Spleen (tissue), 11 donors: ENCODE measurements around the gene CYTH4. TPM values are rescaled to one million over a fixed set of nuclear protein-coding genes. Genes with fewer than 3 reads are reported as not detected.

Source experiments
- DNase-seq: peaks from one replicate; pipeline ENCODE4 v3.0.0-alpha.2; 2020
- H3K27ac ChIP-seq, 8 donors: fragments of 200-600 bp; sonication (generic) in 7 of 8; 1 replicate in 4 of 8; 2 replicates in 4 of 8; pipeline versions ENCODE4 v1.5.0 to v1.8.0; 2016 to 2021; ENCODE audit warnings: inconsistent platforms in 4 of 8, mild to moderate bottlenecking in 4 of 8, moderate library complexity in 1 of 8
- H3K27me3 ChIP-seq, 7 donors: fragments of 200-600 bp; sonication (generic) in 6 of 7; replicated peaks in 1 of 7; 1 replicate in 4 of 7; 2 replicates in 3 of 7; pipeline versions ENCODE4 v1.5.0 to v1.8.0; 2016 to 2021; ENCODE audit warnings: inconsistent platforms in 3 of 7, mild to moderate bottlenecking in 1 of 7
- H3K36me3 ChIP-seq, 6 donors: fragments of 200-600 bp; sonication (generic) in 5 of 6; 1 replicate in 4 of 6; 2 replicates in 2 of 6; pipeline versions ENCODE4 v1.5.0 to v1.8.0; 2016 to 2021; ENCODE audit warnings: inconsistent platforms in 2 of 6
- H3K4me1 ChIP-seq, 6 donors: fragments of 200-600 bp; sonication (generic) in 5 of 6; 1 replicate in 3 of 6; 2 replicates in 3 of 6; pipeline versions ENCODE4 v1.5.0 to v1.8.0; 2016 to 2021; ENCODE audit warnings: inconsistent platforms in 3 of 6
- H3K4me3 ChIP-seq, 8 donors: fragments of 200-600 bp; sonication (generic) in 7 of 8; 1 replicate in 4 of 8; 2 replicates in 4 of 8; pipeline versions ENCODE4 v1.5.0 to v1.8.0; 2016 to 2021; ENCODE audit warnings: inconsistent platforms in 4 of 8, mild to moderate bottlenecking in 4 of 8, moderate library complexity in 2 of 8
- H3K9me3 ChIP-seq, 8 donors: fragments of 200-600 bp; sonication (generic) in 7 of 8; 1 replicate in 4 of 8; 2 replicates in 4 of 8; pipeline versions ENCODE4 v1.5.0 to v1.8.0; 2016 to 2021; ENCODE audit warnings: inconsistent platforms in 4 of 8
- CTCF ChIP-seq, 11 experiments: fragments of 200-600 bp in 7 of 11; fragments of 450-650 bp in 4 of 11; sonication (generic) in 4 of 11; IDR thresholded peaks in 8 of 11; conservative IDR thresholded peaks in 3 of 11; 1 replicate in 7 of 11; 2 replicates in 4 of 11; pipeline versions ENCODE4 v1.4.0 to v1.8.0; 2016 to 2021; ENCODE audit warnings: antibody characterized with exemption in 11 of 11, inconsistent platforms in 4 of 11, mild to moderate bottlenecking in 1 of 11
- POLR2A ChIP-seq, 3 donors: fragments of 450-650 bp; IDR thresholded peaks; one replicate each; pipeline ENCODE4 v1.5.1; 2017; ENCODE audit warnings: antibody characterized with exemption in 3 of 3, mild to moderate bottlenecking in 1 of 3
- POLR2AphosphoS5 ChIP-seq, 3 donors: sonication (generic); formaldehyde crosslinking; IDR thresholded peaks; one replicate each; pipeline ENCODE4 v1.5.1; 2017; ENCODE audit warnings: antibody characterized with exemption in 3 of 3
- WGBS, 5 donors: extraction: QIAGEN DNeasy Blood & Tissue Kit in 3 of 5; methylation state at CpG; one replicate each; pipeline versions ENCODE4 v1.1.5 to v1.1.7; 2013 to 2018; 5-methylcytosine and 5-hydroxymethylcytosine counted together
- intact Hi-C: fragments of 100-400 bp; cut with DNase I; formaldehyde crosslinking; loops from one replicate; pipeline ENCODE4 v1.15.0; 2023; ENCODE audit warnings: low total_unique reads
- polyA plus RNA-seq, 3 donors: library from polyadenylated mRNA; stranded (reverse); fragments of 200-250 nt; gene quantifications; one replicate each; pipeline ENCODE4 v1.2.1, GENCODE V29; 2013
- total RNA-seq, 7 donors: library from RNA; depleted of rRNA in 3 of 7; stranded (reverse); fragments of >200 nt in 3 of 7; fragmentation: NEBNext Ultra II Directional in 4 of 7; extraction: Animal tissue kit (Norgen Biotek cat#: 25700) in 4 of 7; gene quantifications; one replicate each; pipeline versions ENCODE4 v1.1.0 to v1.2.1, GENCODE V29; 2016 to 2021
- donor health status: healthy with polysubstance abuse.
- donor health status: DM: no; HTN: no; CAD: no; lungs with moderate emphysema.
- donor health status: DM: no; HTN: no; CAD: no.
- donor health status: Bipolar disorder and iron deficiency.
- donor health status: healthy.
- donor health status: DM: no; HTN: no; CAD: no.
- donor health status: DM: yes; HTN: yes; CAD: no.

The CYTH4 gene
- total and polyA plus RNA-seq, 10 donors, result 35.3 to 238 (median 104) TPM

- H3K27ac ChIP-seq, result peak overlapping the region; percentile 58 to 95 (median 90)
- peaks cover 13 to 100% (median 66%) of the 10 kb centered on the region in 6 donors for H3K4me1 ChIP-seq
These were observed 2.6 kb downstream of the CYTH4 start for GRCh38 chr22:37284805-37285355.

GRCh38 chr22:37285937-37286336, 3.6 kb downstream of the CYTH4 start:
- 87 to 92% (median 90%) methylated on average over 10 of the region's 10 CpGs for WGBS, 5 donors
- peak overlapping the region in 3 of 8 donors; percentile 65 to 78 (median 77) for H3K4me3 ChIP-seq
- peaks cover 0 to 56% (median 22%) of the 10 kb centered on the region in 6 donors for H3K36me3 ChIP-seq
- peaks cover 13 to 100% (median 70%) of the 10 kb centered on the region in 6 donors for H3K4me1 ChIP-seq
- peak; percentile 57 for DNase-seq
- peak overlapping the region in 5 of 8 donors; percentile 87 to 95 (median 93) for H3K27ac ChIP-seq
- no peak for TF ChIP-seq POLR2A (IDR thresholded peaks at IDR 0.05)
- TF ChIP-seq CTCF (IDR thresholded peaks at IDR 0.05 in 8 of 11, conservative IDR thresholded peaks at IDR 0.05 in 3 of 11), result no peak
- TF ChIP-seq POLR2AphosphoS5 (IDR thresholded peaks at IDR 0.05), result no peak
- H3K9me3 ChIP-seq, result no peaks in the 10 kb centered on the region
- peaks cover 0 to 6% (median 0%) of the 10 kb centered on the region in 7 donors for H3K27me3 ChIP-seq
- intact Hi-C loops, result no loop called here

More at GRCh38 chr22:37284805-37285355, 2.6 kb downstream of the CYTH4 start:
- peaks cover 0 to 6% (median 0%) of the 10 kb centered on the region in 7 donors for H3K27me3 ChIP-seq
- TF ChIP-seq POLR2AphosphoS5 (IDR thresholded peaks at IDR 0.05) (peak; percentile 83 to 92 (median 87)), CTCF (IDR thresholded peaks at IDR 0.05 in 8 of 11, conservative IDR thresholded peaks at IDR 0.05 in 3 of 11) (no peak), POLR2A (IDR thresholded peaks at IDR 0.05) (peak in 1 of 3 donors; percentile 60)
- intact Hi-C loops, result no loop called here
- H3K36me3 ChIP-seq, result peaks cover 0 to 46% (median 15%) of the 10 kb centered on the region in 6 donors
- H3K4me3 ChIP-seq, result peak overlapping the region; percentile 44 to 79 (median 65)
- H3K9me3 ChIP-seq, result no peaks in the 10 kb centered on the region
- 4 to 16% (median 7%) methylated on average over 13 to 14 of the region's 14 CpGs for WGBS, 5 donors
- peak; percentile 94 for DNase-seq

- intact Hi-C loops, result no loop called here
- Histone ChIP-seq H3K27me3 (peaks cover 0 to 6% (median 0%) of the 10 kb centered on the region in 7 donors), H3K4me1 (peaks cover 8 to 100% (median 59%) of the 10 kb centered on the region in 6 donors), H3K27ac (peak overlapping the region in 3 of 8 donors; percentile 93 to 95 (median 95)), H3K4me3 (no peak overlapping the region), H3K9me3 (peaks cover 0 to 5% (median 0%) of the 10 kb centered on the region in 8 donors), H3K36me3 (peaks cover 0 to 72% (median 31%) of the 10 kb centered on the region in 6 donors)
- WGBS, 5 donors, result 83 to 88% (median 88%) methylated on average over 10 of the region's 10 CpGs
- DNase-seq, result peak; percentile 66
- TF ChIP-seq POLR2AphosphoS5 (IDR thresholded peaks at IDR 0.05) (peak in 1 of 3 donors; percentile 64), POLR2A (IDR thresholded peaks at IDR 0.05) (no peak), CTCF (IDR thresholded peaks at IDR 0.05 in 8 of 11, conservative IDR thresholded peaks at IDR 0.05 in 3 of 11) (no peak)
These were observed 5.2 kb downstream of the CYTH4 start for GRCh38 chr22:37287550-37287951.

GRCh38 chr22:37288521-37288920, 6.2 kb downstream of the CYTH4 start:
- peaks cover 0 to 5% (median 0%) of the 10 kb centered on the region in 8 donors for H3K9me3 ChIP-seq
- peak; percentile 58 for DNase-seq
- no peaks in the 10 kb centered on the region for H3K27me3 ChIP-seq
- no peak overlapping the region for H3K4me3 ChIP-seq
- peaks cover 8 to 100% (median 51%) of the 10 kb centered on the region in 6 donors for H3K4me1 ChIP-seq
- H3K36me3 ChIP-seq, result peaks cover 0 to 82% (median 41%) of the 10 kb centered on the region in 6 donors
- 88 to 94% (median 93%) methylated on average over 6 to 7 of the region's 7 CpGs for WGBS, 5 donors
- H3K27ac ChIP-seq, result peak overlapping the region in 3 of 8 donors; percentile 33 to 95 (median 37)
- TF ChIP-seq POLR2A (IDR thresholded peaks at IDR 0.05) (no peak), POLR2AphosphoS5 (IDR thresholded peaks at IDR 0.05) (peak in 1 of 3 donors; percentile 14), CTCF (IDR thresholded peaks at IDR 0.05 in 8 of 11, conservative IDR thresholded peaks at IDR 0.05 in 3 of 11) (no peak)
- intact Hi-C loops, result no loop called here
